ENCODE data around the gene ZBTB16. TPM values are rescaled to one million over a fixed set of nuclear protein-coding genes. Genes with fewer than 3 reads are reported as not detected.

The ZBTB16 gene
- total and polyA plus RNA-seq, 4 donors, result 8.9 to 140 (median 34.5) TPM

DNA sequence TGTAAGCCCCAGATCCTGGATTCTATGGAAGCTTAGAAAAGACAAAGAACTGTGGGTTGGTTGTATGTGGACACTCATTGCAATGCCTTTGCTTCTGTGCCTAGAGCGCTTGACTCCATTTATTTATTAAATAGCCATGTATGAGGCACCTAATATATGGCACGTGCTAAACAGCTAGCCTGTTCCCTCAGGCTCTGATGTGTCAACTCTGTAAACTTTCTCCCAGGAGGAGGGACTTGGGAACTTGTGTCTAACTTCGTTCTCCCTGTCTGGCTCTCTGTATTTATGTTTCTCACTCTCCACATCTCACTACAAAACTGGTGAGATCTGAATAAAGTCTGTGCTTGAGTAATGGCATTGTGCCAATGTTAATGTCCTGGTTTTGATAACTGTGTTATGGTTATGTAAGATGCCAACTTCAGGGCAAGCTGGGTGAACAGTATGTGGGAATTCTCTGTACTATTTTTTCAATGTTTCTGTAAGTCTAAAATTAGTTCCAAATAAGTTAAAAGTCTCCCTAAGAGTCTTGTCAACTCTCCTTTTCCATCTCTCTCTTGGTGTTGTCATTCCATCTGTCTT lies 34.1 kb upstream of the ZBTB16 start (continued):
- TF ChIP-seq GABPA (IDR thresholded peaks at IDR 0.05 in 1 of 2, conservative IDR thresholded peaks at IDR 0.05 in 1 of 2) (no peak), HNF4A (conservative IDR thresholded peaks at IDR 0.05) (no peak)
- TF ChIP-seq, protein P1, sequence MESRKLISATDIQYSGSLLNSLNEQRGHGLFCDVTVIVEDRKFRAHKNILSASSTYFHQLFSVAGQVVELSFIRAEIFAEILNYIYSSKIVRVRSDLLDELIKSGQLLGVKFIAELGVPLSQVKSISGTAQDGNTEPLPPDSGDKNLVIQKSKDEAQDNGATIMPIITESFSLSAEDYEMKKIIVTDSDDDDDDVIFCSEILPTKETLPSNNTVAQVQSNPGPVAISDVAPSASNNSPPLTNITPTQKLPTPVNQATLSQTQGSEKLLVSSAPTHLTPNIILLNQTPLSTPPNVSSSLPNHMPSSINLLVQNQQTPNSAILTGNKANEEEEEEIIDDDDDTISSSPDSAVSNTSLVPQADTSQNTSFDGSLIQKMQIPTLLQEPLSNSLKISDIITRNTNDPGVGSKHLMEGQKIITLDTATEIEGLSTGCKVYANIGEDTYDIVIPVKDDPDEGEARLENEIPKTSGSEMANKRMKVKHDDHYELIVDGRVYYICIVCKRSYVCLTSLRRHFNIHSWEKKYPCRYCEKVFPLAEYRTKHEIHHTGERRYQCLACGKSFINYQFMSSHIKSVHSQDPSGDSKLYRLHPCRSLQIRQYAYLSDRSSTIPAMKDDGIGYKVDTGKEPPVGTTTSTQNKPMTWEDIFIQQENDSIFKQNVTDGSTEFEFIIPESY (IDR thresholded peaks at IDR 0.05), result no peak

GRCh38 chr11:114026355-114026754 lies 33.2 kb upstream of the ZBTB16 start:
- H3K4me3 ChIP-seq (ENCODE audit: low read depth in 1 of 3, low read length in 3 of 3), result no peak overlapping the region
- WGBS, result 83% methylated on average over 1 of the region's 1 CpG
- no peak overlapping the region for H3K9ac ChIP-seq (ENCODE audit: low read depth in 1 of 2, low read length in 2 of 2)
- no peaks in the 10 kb centered on the region for H3K9me3 ChIP-seq (ENCODE audit: control insufficient read depth in 4 of 4, low read length in 3 of 4)
- H3K36me3 ChIP-seq (ENCODE audit: control insufficient read depth in 4 of 4, insufficient read depth in 3 of 4, low read depth in 1 of 4, low read length in 3 of 4), result no peaks in the 10 kb centered on the region
- peaks cover 0 to 11% (median 0%) of the 10 kb centered on the region in 4 donors for H3K4me1 ChIP-seq (ENCODE audit: control insufficient read depth in 4 of 4, insufficient read depth in 4 of 4, low read length in 3 of 4)
- TF ChIP-seq, protein P2, sequence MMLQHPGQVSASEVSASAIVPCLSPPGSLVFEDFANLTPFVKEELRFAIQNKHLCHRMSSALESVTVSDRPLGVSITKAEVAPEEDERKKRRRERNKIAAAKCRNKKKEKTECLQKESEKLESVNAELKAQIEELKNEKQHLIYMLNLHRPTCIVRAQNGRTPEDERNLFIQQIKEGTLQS (IDR thresholded peaks at IDR 0.05), result no peak
- TF ChIP-seq YY1 (IDR thresholded peaks at IDR 0.05) (no peak), REST (IDR thresholded peaks at IDR 0.05) (no peak), RXRA (IDR thresholded peaks at IDR 0.05) (no peak), FOXA1 (IDR thresholded peaks at IDR 0.05) (no peak), TAF1 (conservative IDR thresholded peaks at IDR 0.05) (no peak), FOXA2 (IDR thresholded peaks at IDR 0.05) (no peak), GABPA (IDR thresholded peaks at IDR 0.05 in 1 of 2, conservative IDR thresholded peaks at IDR 0.05 in 1 of 2) (no peak), JUND (IDR thresholded peaks at IDR 0.05) (no peak), HNF4A (conservative IDR thresholded peaks at IDR 0.05) (no peak), HNF4G (IDR thresholded peaks at IDR 0.05) (no peak), RAD21 (IDR thresholded peaks at IDR 0.05) (no peak), NR2F2 (IDR thresholded peaks at IDR 0.05) (no peak), SP1 (IDR thresholded peaks at IDR 0.05) (no peak), EGR1 (IDR thresholded peaks at IDR 0.05; ENCODE audit: low read depth in 2 of 2) (no peak)
- TF ChIP-seq, protein P1 (IDR thresholded peaks at IDR 0.05), result no peak
- TF ChIP-seq, protein P3, sequence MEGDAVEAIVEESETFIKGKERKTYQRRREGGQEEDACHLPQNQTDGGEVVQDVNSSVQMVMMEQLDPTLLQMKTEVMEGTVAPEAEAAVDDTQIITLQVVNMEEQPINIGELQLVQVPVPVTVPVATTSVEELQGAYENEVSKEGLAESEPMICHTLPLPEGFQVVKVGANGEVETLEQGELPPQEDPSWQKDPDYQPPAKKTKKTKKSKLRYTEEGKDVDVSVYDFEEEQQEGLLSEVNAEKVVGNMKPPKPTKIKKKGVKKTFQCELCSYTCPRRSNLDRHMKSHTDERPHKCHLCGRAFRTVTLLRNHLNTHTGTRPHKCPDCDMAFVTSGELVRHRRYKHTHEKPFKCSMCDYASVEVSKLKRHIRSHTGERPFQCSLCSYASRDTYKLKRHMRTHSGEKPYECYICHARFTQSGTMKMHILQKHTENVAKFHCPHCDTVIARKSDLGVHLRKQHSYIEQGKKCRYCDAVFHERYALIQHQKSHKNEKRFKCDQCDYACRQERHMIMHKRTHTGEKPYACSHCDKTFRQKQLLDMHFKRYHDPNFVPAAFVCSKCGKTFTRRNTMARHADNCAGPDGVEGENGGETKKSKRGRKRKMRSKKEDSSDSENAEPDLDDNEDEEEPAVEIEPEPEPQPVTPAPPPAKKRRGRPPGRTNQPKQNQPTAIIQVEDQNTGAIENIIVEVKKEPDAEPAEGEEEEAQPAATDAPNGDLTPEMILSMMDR (IDR thresholded peaks at IDR 0.05; ENCODE audit: low read depth, low read length, missing input control), result no peak
- H3K27ac ChIP-seq (ENCODE audit: low read depth in 1 of 2, low read length in 2 of 2), result no peak overlapping the region
- H3K27me3 ChIP-seq (ENCODE audit: control insufficient read depth in 4 of 4, insufficient read depth in 4 of 4, low read length in 3 of 4), result no peaks in the 10 kb centered on the region
- DNase-seq (ENCODE audit: low spot score), result no peak

Measured in liver (tissue), 9 donors.